Duodenal mucosa (tissue), 2 donors: ENCODE measurements around the gene TNS4.
A peak's percentile ranks its signal among the peaks of the same experiment; 100 is the strongest.

ENCODE experiments used
- H3K27ac ChIP-seq: one replicate; pipeline ENCODE4 v1.7.0; 2013; ENCODE audit warnings: low read depth, low read length
- H3K27me3 ChIP-seq, 2 donors: one replicate each; pipeline ENCODE4 v1.7.0; 2013; ENCODE audit warnings: low read length in 2 of 2, control low read depth in 1 of 2; ENCODE audit not compliant: insufficient read depth in 2 of 2, control insufficient read depth in 1 of 2
- H3K36me3 ChIP-seq, 2 donors: one replicate each; pipeline ENCODE4 v1.7.0; 2013; ENCODE audit warnings: low read length in 2 of 2, control low read depth in 1 of 2; ENCODE audit not compliant: insufficient read depth in 2 of 2, control insufficient read depth in 1 of 2
- H3K4me1 ChIP-seq, 2 donors: one replicate each; pipeline ENCODE4 v1.7.0; 2013; ENCODE audit warnings: low read length in 2 of 2, control low read depth in 1 of 2; ENCODE audit not compliant: insufficient read depth in 2 of 2, control insufficient read depth in 1 of 2
- H3K4me3 ChIP-seq, 2 donors: one replicate each; pipeline ENCODE4 v1.7.0; 2013; ENCODE audit warnings: low read length in 2 of 2, low read depth in 1 of 2
- H3K9ac ChIP-seq, 2 donors: one replicate each; pipeline ENCODE4 v1.7.0; 2013; ENCODE audit warnings: low read length in 2 of 2, low read depth in 1 of 2
- H3K9me3 ChIP-seq, 2 donors: one replicate each; pipeline ENCODE4 v1.7.0; 2013; ENCODE audit warnings: low read length in 2 of 2, control low read depth in 1 of 2; ENCODE audit not compliant: control insufficient read depth in 1 of 2

TNS4 gene

DNA sequence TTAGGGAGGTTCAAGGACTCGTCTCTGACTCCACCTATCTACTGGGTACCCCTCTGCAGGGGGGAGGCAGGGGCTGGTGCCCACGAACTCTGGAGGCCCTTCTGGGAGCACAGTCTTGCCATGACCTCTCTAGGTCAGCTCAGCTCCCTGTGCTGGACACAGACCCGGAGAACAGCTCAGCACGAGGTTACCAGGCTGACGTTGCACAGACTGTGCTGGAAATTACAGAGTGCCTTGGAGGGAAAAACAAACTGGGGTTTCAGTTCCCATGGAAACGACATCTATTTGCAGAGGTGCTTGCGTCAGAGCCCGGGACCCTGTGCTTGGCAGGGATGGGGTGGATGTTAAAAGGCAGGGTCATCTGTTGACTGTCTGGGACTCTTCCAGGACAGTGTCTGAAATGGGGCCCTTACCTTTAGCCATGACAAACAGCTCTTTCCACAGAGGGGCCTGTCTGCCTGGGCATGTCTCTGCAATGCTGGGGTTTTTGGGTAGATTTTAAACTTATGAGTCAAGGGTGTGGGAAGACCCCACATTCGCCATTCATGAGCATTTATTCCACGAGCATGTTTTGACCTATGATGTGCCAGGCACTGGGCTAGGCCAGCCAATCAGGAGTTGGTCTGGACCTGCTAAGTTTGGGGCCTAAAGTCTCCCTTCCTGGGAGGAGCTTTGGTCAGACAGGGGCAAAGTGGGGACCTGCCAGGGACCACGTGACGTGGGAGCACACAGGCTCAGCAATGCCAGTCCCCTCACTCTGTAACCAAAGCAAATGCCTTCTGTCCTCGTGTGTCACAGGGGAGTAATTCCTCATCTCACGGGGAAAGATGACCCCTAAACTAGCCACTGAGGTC lies 41.4 kb upstream of the TNS4 start:
- no peaks in the 10 kb centered on the region for H3K9me3 ChIP-seq
- H3K9ac ChIP-seq, result peak overlapping the region; percentile 32 to 52
- peak overlapping the region; percentile 87 for H3K27ac ChIP-seq
- H3K4me1 ChIP-seq, result peaks cover 43 to 51% of the 10 kb centered on the region in 2 donors
- no peak overlapping the region for H3K4me3 ChIP-seq
- H3K27me3 ChIP-seq, result no peaks in the 10 kb centered on the region
- H3K36me3 ChIP-seq, result no peaks in the 10 kb centered on the region

DNA sequence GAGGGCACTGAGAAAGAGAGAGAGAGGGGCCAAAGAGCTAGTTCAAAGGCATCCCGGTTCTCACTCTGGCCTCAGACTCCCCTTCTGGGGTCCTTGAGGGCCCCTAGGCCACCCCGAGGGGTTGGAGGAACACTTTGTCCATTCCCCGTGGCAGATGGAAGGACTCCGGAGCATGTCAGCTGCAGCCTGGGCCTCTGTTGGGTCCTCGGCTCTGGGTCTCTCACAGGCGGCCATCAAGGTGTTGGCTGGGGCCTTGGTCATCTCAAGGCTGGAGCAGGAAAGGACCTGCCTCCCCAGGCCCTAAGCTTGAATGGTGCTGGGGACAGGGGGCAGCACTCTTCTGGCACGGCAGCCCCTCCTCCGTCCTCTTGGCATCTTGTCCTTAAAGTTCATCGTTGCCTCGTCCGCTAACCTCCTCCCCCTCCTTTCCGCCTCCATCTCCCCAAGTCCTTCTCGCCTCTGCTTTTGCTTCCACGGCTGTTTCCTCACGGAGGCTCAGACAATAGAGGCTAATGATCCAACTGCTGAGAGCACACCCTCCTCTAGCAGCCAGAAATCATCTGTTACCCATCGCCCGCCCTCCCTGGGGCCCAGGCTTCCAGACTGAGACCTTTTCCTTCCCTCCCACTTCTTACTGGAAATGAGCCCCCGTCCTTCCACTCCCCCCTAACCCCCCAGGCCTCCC lies 40.6 kb upstream of the TNS4 start:
- H3K9me3 ChIP-seq, result no peaks in the 10 kb centered on the region
- no peaks in the 10 kb centered on the region for H3K36me3 ChIP-seq
- peak overlapping the region; percentile 38 to 52 for H3K9ac ChIP-seq
- H3K4me3 ChIP-seq, result no peak overlapping the region
- H3K27me3 ChIP-seq, result no peaks in the 10 kb centered on the region
- peaks cover 43 to 46% of the 10 kb centered on the region in 2 donors for H3K4me1 ChIP-seq
- peak overlapping the region; percentile 87 for H3K27ac ChIP-seq

DNA sequence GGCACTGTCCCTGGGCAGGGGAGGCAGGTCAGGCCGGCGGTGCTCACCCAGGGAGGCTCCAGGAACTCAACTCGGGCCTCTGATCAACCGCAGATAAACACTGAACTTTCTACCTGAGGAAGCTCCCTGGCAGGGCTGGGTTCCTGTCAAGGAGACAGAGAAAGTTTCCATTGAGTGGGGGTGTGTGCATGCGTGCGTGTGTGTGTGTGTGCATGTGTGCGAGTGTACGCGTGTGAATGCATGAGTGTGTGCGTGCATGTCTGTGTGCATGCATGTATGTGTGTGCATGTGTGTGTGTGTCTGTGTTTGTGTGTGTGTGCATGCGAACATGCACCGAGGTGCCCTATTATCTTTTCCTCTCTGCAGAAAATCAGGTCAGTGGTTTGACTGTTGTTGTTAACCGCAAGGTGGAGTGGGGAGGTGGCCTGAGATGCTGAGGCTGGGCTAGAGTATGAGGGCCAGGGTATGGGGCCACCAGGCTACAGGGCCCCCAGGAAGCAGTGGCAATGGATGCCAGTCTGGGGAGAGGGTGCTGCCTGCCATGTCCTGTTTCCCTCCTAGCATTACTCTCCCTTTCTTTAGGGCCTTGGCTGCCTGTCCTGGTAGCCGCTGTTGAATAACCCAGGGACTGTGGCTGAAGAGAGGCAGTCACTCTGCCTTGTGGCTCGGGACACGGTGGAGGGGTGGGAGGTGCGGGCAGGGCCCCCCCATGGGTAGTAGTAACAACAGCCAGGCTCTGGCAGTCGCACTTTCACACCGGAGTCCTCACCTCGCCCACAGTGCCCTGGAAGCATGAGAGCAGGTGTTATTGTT lies 39.8 kb upstream of the TNS4 start:
- peak overlapping the region; percentile 38 to 52 for H3K9ac ChIP-seq
- H3K27me3 ChIP-seq, result no peaks in the 10 kb centered on the region
- H3K4me1 ChIP-seq, result peaks cover 50 to 52% of the 10 kb centered on the region in 2 donors
- H3K27ac ChIP-seq, result peak overlapping the region; percentile 87
- H3K9me3 ChIP-seq, result no peaks in the 10 kb centered on the region
- no peaks in the 10 kb centered on the region for H3K36me3 ChIP-seq
- H3K4me3 ChIP-seq, result peak overlapping the region in 1 of 2 donors; percentile 59

DNA sequence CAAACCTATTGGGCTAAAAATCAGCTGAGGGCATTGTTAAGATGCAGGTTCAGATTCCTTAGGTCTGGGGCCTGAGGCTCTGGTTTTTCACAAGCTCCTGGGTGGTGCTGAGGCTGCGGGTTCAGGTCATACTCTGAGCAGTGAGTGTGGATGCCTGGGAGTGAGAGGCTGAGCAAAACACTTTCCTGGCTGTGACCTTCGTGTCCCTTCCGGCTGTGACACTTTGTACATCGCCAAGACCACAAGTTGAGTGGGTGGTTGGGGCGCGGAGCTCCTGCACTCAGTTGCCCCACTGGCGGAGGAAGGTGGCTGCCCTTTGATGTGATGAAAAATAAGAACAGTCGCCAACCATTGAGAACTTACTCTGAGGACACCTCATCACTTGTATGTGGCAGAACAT lies 39.0 kb upstream of the TNS4 start:
- H3K36me3 ChIP-seq, result no peaks in the 10 kb centered on the region
- H3K27ac ChIP-seq, result peak overlapping the region; percentile 22
- H3K27me3 ChIP-seq, result no peaks in the 10 kb centered on the region
- H3K9me3 ChIP-seq, result no peaks in the 10 kb centered on the region
- H3K9ac ChIP-seq, result no peak overlapping the region
- peaks cover 51 to 57% of the 10 kb centered on the region in 2 donors for H3K4me1 ChIP-seq
- H3K4me3 ChIP-seq, result no peak overlapping the region

GRCh38 chr17:40539711-40540411 lies 38.4 kb upstream of the TNS4 start:
- Histone ChIP-seq H3K36me3 (no peaks in the 10 kb centered on the region), H3K4me3 (no peak overlapping the region), H3K4me1 (peaks cover 51 to 57% of the 10 kb centered on the region in 2 donors), H3K27me3 (no peaks in the 10 kb centered on the region), H3K9me3 (no peaks in the 10 kb centered on the region), H3K27ac (no peak overlapping the region), H3K9ac (no peak overlapping the region)

DNA sequence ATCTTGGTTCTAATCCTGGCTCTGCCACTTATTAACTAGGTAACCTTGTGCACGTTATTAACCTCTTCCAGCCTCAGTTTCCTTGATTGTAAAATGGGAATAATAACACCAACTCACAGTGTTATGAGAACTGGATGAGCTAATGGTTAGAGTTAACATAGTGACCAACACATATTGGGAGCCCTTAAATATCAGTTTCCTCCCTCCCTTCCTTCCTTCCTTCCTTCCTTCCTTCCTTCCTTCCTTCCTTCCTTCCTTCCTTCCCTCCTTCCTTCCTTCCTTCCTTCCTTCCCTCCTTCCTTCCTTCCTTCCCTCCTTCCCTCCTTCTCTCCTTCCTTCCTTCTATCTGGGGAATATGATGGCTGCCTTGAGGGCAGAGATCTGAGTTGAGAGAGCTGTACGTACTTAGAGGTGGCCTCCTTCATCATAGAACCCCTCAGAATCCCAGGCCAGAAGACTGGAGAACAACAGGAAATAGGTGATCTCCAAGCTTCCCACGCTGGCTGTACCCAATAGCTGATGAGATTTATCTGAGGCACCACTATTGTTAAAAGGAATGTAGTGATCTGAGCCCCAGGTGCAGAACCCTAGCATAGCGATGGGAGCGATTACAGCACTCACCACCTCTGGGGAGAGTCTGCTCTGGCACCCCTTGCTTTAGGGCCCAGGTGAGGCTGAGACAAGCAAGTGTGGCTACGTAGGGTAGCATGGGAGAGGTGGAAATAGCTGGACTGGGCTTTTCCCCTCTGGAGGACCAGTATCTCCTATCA lies 37.7 kb upstream of the TNS4 start:
- no peak overlapping the region for H3K9ac ChIP-seq
- peaks cover 58 to 59% of the 10 kb centered on the region in 2 donors for H3K4me1 ChIP-seq
- H3K4me3 ChIP-seq, result no peak overlapping the region

DNA sequence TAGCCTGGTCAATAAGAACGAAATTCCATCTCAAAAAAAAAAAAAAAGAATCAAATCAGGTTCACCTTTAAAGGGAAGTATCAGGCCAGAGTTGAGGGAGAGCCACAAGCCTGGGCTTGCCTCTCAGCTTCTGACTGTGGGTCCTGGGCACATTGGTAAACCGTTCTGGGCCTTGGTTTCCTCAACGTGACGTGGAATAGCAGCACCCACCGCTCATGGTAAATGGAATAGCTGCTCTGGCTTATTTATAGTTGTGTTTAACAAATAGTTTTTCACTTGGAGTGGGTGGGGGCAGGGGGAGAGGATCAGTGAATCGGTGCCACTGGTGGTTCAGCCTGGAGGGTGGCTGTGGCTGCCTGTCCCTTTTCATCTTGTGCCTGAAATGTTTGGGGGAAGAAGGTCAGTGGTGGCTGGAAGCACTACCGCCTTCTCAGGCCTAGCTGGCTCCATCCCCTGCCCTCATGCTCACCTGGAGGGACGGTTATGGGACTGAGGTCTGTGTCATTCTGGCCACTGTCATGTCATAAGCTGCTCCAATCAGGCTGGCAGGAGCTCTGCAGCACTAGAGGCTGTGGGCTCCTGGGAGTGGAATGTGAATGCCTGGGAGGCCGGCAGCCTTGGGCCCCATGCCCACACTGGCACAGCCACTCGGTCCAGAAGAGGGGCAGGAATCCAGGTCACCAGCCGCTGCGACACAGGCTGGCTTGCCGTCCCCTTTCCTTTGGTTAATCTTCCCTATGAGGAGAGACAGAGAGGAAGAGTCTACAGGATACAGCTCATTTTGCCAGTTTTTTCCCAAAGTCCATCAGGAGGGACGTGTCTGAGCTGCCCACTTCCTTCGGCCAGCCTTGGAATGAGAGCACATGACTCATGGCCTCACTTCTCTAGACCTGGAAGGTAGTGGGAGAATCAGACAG lies 36.9 kb upstream of the TNS4 start:
- Histone ChIP-seq H3K4me3 (no peak overlapping the region), H3K9me3 (no peaks in the 10 kb centered on the region), H3K9ac (no peak overlapping the region), H3K27ac (no peak overlapping the region), H3K36me3 (no peaks in the 10 kb centered on the region), H3K27me3 (no peaks in the 10 kb centered on the region), H3K4me1 (peaks cover 62 to 64% of the 10 kb centered on the region in 2 donors)

More for the DNA sequence above, 37.7 kb upstream of the TNS4 start:
- H3K27ac ChIP-seq, result no peak overlapping the region
- H3K27me3 ChIP-seq, result no peaks in the 10 kb centered on the region
- H3K9me3 ChIP-seq, result no peaks in the 10 kb centered on the region
- no peaks in the 10 kb centered on the region for H3K36me3 ChIP-seq

- Histone ChIP-seq H3K27me3 (no peaks in the 10 kb centered on the region), H3K36me3 (no peaks in the 10 kb centered on the region), H3K9me3 (no peaks in the 10 kb centered on the region), H3K9ac (no peak overlapping the region), H3K27ac (peak overlapping the region; percentile 46), H3K4me3 (no peak overlapping the region), H3K4me1 (peaks cover 62 to 67% of the 10 kb centered on the region in 2 donors)
Observed at GRCh38 chr17:40536295-40537171, 35.1 kb upstream of the TNS4 start.
